Motor neuron (in vitro differentiated cells): Measurements from ENCODE around the gene ZSCAN31. TPM values are rescaled to one million over a fixed set of nuclear protein-coding genes. Genes with fewer than 3 reads are reported as not detected.
"Not testable (repeated sequence)": the region's sequence is repeated elsewhere in the genome, so short reads cannot be mapped to it uniquely, and the experiment has no call there.

Experiments used
- ATAC-seq, 8 experiments: fragments of 200-7000 bp; cut with Tn5 transposase; replicated peaks in 6 of 8; 2 replicates each; pipeline ENCODE4 v1.8.0; 2021; ENCODE audit warnings: mild to moderate bottlenecking in 8 of 8, moderate library complexity in 8 of 8
- H3K27ac ChIP-seq, 2 donors: fragments of 250-450 bp; sonication (Bioruptor Pico); 2 replicates each; pipeline ENCODE4 v1.9.0; 2021; ENCODE audit warnings: antibody characterized with exemption in 2 of 2, mild to moderate bottlenecking in 2 of 2, moderate library complexity in 1 of 2
- H3K4me1 ChIP-seq, 2 donors: fragments of 250-450 bp; sonication (Bioruptor Pico); replicated peaks in 1 of 2; 2 replicates each; pipeline ENCODE4 v1.6.1; 2021; ENCODE audit warnings: antibody characterized with exemption in 2 of 2, mild to moderate bottlenecking in 2 of 2, moderate library complexity in 1 of 2
- H3K4me3 ChIP-seq, 5 donors: fragments of 250-450 bp; sonication (Bioruptor Pico); 2 replicates each; pipeline ENCODE4 v1.9.0; 2021; ENCODE audit warnings: antibody characterized with exemption in 5 of 5, mild to moderate bottlenecking in 5 of 5, moderate library complexity in 4 of 5
- WGBS, 10 experiments: fragments of 450-650 bp; shearing (Covaris generic); methylation state at CpG; one replicate each; pipeline ENCODE4 v1.0.0; 2022; 5-methylcytosine and 5-hydroxymethylcytosine counted together
- in situ Hi-C, 9 experiments: fragments of 400-800 bp; cut with MboI; loops; one replicate each; pipeline ENCODE4 v1.15.0; 2021; ENCODE audit warnings: low sequenced_read_pairs in 9 of 9, low pct_unique_long_range_greater_than_20kb in 2 of 9; ENCODE audit not compliant: unreplicated experiment in 9 of 9
- total RNA-seq, 8 experiments: library from RNA; unstranded; fragments of 300-600 nt; gene quantifications; 2 replicates each; pipeline versions ENCODE4 v1.2.3 to v1.2.4, GENCODE V29; 2022

ZSCAN31 gene
- total RNA-seq, 8 experiments from 2014 or later, result 4.7 to 11.1 (median 6.5) TPM

DNA sequence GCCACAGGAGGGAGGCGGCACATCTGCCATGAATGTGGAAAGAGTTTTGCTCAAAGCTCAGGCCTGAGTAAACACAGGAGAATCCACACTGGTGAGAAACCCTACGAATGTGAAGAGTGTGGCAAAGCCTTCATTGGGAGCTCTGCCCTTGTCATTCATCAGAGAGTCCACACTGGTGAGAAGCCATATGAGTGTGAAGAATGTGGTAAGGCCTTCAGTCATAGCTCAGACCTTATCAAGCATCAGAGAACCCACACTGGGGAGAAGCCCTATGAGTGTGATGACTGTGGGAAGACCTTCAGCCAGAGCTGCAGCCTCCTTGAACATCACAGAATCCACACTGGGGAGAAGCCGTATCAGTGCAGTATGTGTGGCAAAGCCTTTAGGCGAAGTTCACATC, 29.6 kb upstream of the ZSCAN31 start:
- not testable (repeated sequence) for H3K27ac ChIP-seq, ATAC-seq, H3K4me1 ChIP-seq, H3K4me3 ChIP-seq
- WGBS, 10 experiments, result 40 to 100% (median 93%) methylated on average over 1 to 4 of the region's 4 CpGs; no CpG with 5 or more reads in 5 of the 10 experiments
- in situ Hi-C loops, result loop anchor here in 2 of 9 experiments (25.0 kb wide), 1 partner anchor 228 kb away; the partner anchor contains the start of gene ZKSCAN8 (in 2 of the 2)

DNA sequence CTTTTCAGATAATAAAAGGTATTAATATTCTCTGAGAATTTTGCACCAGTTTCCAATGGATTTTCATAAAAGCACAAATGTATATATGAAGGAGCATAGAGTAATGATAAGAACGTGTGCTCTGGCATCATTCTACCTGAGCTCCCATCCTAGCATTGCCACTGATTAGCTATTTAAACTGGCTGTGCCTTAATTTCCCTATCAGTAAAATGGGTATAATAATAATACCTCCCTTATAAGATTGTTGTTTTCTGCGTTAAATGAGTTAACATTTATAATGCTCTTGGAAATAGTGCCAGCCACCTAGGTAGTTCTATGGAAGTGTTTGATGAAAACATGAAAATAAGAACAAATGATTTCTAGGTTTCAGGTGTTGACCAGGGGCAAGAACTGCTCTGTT, 25.0 kb upstream of the ZSCAN31 start:
- no peaks in the 10 kb centered on the region for H3K4me1 ChIP-seq
- in situ Hi-C loops, result loop anchor here in 2 of 9 experiments (25.0 kb wide), 1 partner anchor 224 kb away; the partner anchor contains the start of gene ZKSCAN8 (in 2 of the 2)
- no peak overlapping the region for H3K27ac ChIP-seq
- H3K4me3 ChIP-seq, result no peak overlapping the region
- no peak for ATAC-seq
- WGBS, 10 experiments, result 80 to 100% (median 100%) methylated on average over 1 to 2 of the region's 2 CpGs; no CpG with 5 or more reads in 3 of the 10 experiments

DNA sequence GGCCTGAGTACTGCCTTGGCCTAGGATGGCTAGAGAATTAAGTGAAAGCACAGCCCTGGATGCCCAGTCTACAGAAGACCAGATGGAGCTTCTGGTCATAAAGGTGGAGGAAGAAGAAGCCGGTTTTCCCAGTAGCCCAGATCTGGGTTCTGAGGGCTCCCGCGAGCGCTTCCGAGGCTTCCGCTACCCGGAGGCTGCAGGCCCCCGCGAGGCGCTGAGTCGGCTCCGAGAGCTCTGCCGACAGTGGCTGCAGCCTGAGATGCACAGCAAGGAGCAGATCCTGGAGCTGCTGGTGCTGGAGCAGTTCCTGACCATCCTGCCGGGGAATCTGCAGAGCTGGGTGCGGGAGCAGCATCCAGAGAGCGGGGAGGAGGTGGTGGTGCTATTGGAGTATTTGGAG, 23.6 kb upstream of the ZSCAN31 start:
- not testable (repeated sequence) for H3K27ac ChIP-seq, H3K4me1 ChIP-seq, ATAC-seq, H3K4me3 ChIP-seq
- in situ Hi-C loops, result loop anchor here in 3 of 9 experiments (10.0 to 25.0 kb wide), 2 partner anchors 222 to 225 kb away; partner anchors contain the start of gene ZKSCAN8 (in 2 of the 3)
- WGBS, 10 experiments, result 100% methylated on average over 6 of the region's 16 CpGs; no CpG with 5 or more reads in 9 of the 10 experiments

DNA sequence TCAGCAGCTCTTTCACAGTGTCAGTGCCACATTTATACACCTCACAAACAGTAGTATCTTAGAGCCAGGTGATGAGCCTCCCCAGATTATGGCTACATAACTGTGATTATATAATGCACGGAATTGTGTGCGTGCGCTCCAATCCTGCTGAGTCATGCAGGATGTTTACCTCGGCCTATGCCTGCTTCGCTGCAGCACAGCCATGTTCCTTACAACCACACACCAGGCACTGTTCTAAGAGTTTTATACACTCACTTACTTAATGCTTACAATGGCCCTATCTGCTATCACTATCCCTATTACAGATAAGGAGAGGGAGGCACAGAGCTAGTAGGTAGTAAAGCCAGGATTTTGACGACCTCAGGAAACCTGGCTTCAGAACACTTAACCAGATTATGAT, 21.1 kb upstream of the ZSCAN31 start:
- WGBS, 10 experiments, result 80 to 100% (median 96%) methylated on average over 1 to 6 of the region's 6 CpGs; no CpG with 5 or more reads in 2 of the 10 experiments
- Histone ChIP-seq H3K4me1 (peaks cover 0 to 5% of the 10 kb centered on the region in 2 donors), H3K4me3 (no peak overlapping the region), H3K27ac (no peak overlapping the region)
- in situ Hi-C loops, result loop anchor here in 3 of 9 experiments (10.0 to 25.0 kb wide), 2 partner anchors 220 to 222 kb away; partner anchors contain the start of gene ZKSCAN8 (in 2 of the 3)
- ATAC-seq, result no peak

DNA sequence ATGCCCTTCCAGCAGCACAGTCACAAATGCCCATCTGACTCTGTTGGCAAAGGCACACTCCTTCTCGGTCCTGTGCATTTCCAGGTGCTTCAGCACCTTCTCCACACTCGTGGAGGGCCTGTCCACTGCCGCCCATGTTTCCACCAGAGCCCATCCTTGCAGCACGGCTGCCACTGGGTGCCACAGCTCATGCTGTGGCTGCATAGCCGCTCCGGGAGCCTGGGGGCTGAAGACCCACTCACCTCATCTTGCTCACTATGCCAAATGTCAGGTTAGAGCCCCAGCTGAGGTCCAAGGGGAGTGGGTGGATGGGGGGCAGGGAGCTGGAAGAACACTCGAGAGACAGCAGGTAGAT, 20.7 kb upstream of the ZSCAN31 start:
- no peak for ATAC-seq
- 0 to 100% (median 90%) methylated on average over 1 to 2 of the region's 7 CpGs; no CpG with 5 or more reads in 7 of the 10 experiments for WGBS, 10 experiments
- peaks cover 0 to 5% of the 10 kb centered on the region in 2 donors for H3K4me1 ChIP-seq
- in situ Hi-C loops, result loop anchor here in 3 of 9 experiments (10.0 to 25.0 kb wide), 2 partner anchors 219 to 222 kb away; partner anchors contain the start of gene ZKSCAN8 (in 2 of the 3)
- no peak overlapping the region for H3K27ac ChIP-seq
- H3K4me3 ChIP-seq, result no peak overlapping the region

DNA sequence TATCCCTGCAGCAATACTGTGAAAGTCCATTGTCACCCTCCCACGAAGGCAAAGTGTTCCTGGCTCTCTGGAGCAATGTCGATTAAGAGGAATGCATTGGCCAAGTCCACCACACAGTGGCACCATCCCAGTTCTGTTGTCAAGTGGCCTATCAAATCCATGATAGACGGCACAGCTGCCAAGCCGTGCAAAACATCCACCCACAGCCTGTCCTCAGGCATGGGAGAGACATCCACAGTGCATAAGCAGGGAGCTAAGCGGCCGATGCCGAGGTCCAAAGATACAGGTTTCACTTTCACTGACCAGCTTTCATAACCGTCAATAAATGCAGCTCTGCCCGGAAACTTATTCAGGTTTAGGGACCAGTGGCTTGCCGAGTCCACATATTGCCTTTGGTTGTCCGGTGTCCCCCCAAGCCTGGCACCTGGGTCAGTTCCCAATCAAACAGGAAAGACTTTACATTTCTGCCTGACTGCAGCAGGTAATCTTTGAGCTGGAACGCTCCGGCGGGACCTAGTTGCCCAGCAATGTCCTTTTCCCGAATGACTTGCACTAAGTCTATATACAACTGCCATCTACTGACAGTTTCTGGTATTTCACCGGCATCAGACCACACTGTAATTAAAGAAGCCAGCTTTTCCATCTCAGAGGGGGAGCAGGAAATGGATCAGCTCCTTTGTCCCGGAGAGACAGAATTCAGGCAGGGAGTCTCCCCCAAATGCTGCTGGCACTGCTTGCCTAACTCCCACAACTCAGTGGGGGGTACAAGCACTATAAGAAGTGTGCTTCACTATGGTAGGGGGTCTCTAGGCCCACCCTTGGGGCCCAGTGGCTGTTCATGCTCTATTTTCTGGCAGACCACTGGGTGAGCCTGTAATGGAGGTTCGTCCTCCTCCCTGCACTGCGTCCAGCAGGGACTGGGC, 20.1 kb upstream of the ZSCAN31 start:
- in situ Hi-C loops, result loop anchor here in 3 of 9 experiments (10.0 to 25.0 kb wide), 2 partner anchors 219 to 221 kb away; partner anchors contain the start of gene ZKSCAN8 (in 2 of the 3)
- peak; percentile 91 to 98 (median 94) for ATAC-seq
- H3K27ac ChIP-seq, result peak overlapping the region in 1 of 2 donors; percentile 54
- peak overlapping the region; percentile 30 to 44 (median 34) for H3K4me3 ChIP-seq
- H3K4me1 ChIP-seq, result peaks cover 2 to 8% of the 10 kb centered on the region in 2 donors
- WGBS, 10 experiments, result 0 to 34% (median 10%) methylated on average over 1 to 12 of the region's 19 CpGs; no CpG with 5 or more reads in 1 of the 10 experiments

DNA sequence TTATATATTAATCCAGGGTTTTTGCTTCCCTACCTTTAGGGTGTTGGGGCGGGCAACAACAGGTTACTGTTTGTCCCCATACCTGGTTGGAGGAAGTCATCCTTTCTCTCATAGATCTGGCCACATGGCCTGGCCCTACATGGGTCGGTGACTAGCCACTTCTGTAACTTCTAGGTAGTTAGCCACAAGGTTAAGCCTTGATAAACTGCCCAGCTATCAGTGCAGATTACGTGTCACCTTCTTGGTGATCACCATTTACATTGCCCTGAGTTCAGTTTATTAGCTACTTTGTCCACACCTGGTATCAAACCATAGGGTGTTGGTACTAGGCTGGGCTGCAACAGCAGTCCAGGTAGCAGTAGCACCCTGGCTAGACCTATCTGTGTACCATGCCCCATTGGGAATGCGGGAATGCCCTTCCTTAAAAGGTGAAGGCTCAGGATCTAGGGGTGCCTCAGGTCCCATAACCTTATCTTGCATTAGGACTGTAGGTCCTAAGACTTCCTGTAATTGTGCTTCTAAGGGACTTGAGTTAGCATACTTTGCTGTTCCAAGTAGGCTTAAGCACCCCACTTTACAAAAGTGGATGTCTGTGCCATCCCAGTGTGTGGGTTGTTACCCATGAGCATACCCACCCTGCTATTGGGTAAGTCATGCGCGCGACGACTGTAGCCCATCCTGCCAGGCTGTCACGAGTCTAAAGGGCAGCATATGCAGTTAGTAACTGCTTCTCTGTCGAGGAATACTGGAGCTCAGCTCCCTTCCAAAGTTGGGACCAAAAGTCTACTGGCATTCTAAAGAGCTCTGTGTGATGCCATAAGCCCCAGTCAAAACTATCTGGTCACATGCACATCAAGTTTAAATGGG, 19.0 kb upstream of the ZSCAN31 start:
- Histone ChIP-seq H3K4me3 (no peak overlapping the region), H3K4me1 (peaks cover 7 to 14% of the 10 kb centered on the region in 2 donors), H3K27ac (no peak overlapping the region)
- ATAC-seq, result no peak
- in situ Hi-C loops, result loop anchor here in 3 of 9 experiments (10.0 to 25.0 kb wide), 2 partner anchors 218 to 220 kb away; partner anchors contain the start of gene ZKSCAN8 (in 2 of the 3)
- WGBS, 10 experiments, result 72 to 100% (median 94%) methylated on average over 2 to 6 of the region's 10 CpGs; no CpG with 5 or more reads in 2 of the 10 experiments

DNA sequence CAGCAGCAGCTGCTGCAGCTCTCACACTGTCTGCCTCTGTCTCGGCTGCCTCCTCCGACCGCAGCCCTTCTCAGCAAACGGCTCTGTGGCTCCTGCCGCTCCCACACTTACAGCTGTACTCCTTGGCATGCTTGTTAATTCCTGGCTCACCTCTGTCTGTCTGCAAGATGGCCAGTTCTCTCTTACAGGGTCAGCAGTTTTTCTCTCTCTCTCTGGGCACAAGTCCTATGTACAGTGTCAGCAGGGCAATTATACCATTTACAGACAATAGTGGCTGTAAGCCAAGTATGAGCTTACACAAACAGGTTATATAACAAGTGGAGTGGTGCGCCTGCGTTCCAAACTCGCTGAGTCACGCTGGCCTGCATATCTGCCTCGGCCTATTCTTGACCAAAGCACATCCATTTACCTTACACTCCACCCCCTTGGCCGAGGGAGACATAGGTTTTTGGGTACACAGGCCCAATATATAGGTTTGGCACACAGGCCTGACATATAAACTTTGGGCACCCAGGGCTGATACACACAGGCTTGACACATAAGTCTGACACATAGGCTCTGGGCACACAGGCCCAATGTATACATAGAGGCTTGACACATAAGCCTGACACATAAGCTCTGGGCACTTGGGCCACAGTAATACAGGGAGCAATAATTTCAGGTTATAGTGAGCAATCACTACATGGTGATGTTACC, 18.2 kb upstream of the ZSCAN31 start:
- H3K4me3 ChIP-seq, result no peak overlapping the region
- ATAC-seq, result no peak
- in situ Hi-C loops, result loop anchor here in 3 of 9 experiments (10.0 to 25.0 kb wide), 2 partner anchors 217 to 219 kb away; partner anchors contain the start of gene ZKSCAN8 (in 2 of the 3)
- peaks cover 7 to 16% of the 10 kb centered on the region in 2 donors for H3K4me1 ChIP-seq
- no peak overlapping the region for H3K27ac ChIP-seq
- 54 to 100% (median 89%) methylated on average over 2 to 10 of the region's 11 CpGs; no CpG with 5 or more reads in 6 of the 10 experiments for WGBS, 10 experiments

DNA sequence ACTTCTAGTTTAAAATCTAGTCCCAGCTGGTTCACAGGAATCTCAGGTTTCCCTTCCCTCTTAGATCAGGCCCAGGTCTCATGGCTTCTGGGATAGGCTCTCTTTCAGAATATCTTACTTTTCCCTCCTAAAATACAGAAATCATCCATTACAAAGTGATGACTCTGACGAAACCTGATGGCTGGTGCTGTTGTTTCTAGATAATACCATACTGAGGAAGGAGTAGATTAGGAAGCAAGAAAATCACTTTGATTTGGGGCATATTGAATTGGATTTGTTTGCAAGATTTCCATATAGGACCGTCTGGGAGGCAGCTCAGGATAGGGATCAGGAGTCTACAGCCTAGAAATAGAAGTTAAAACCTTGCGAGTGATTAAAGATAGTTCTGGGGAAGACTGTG, 17.4 kb upstream of the ZSCAN31 start:
- in situ Hi-C loops, result loop anchor here in 3 of 9 experiments (10.0 to 25.0 kb wide), 2 partner anchors 216 to 219 kb away; partner anchors contain the start of gene ZKSCAN8 (in 2 of the 3)
- H3K4me3 ChIP-seq, result no peak overlapping the region
- H3K4me1 ChIP-seq, result peaks cover 7 to 16% of the 10 kb centered on the region in 2 donors
- H3K27ac ChIP-seq, result no peak overlapping the region
- WGBS, 10 experiments, result 83 to 100% (median 95%) methylated on average over 1 to 3 of the region's 3 CpGs; no CpG with 5 or more reads in 2 of the 10 experiments
- ATAC-seq, result no peak

DNA sequence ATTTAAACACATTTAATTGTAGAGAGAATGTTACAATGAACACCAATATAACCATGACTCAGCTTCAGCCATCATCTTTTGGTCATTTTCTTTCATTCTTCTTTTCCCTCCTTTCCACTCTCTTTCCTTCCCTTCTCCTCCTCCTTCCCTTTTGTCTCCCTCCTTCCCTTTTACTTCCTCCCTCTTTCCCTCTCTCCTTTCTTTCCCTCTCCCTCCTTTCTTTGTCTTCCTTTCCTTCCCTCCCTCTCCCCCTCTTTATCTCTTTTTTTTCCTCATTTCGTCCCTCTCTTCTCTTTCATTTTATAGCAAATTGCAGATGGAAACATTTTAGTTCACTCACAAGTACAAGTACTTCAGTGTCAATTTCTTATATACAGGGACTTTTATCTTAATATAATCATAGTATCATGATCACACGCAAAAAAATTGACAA, 15.6 kb upstream of the ZSCAN31 start:
- H3K27ac ChIP-seq, result no peak overlapping the region
- ATAC-seq, result no peak
- 55 to 100% (median 83%) methylated on average over 1 to 2 of the region's 2 CpGs for WGBS, 10 experiments
- in situ Hi-C loops, result loop anchor here in 3 of 9 experiments (10.0 to 25.0 kb wide), 2 partner anchors 214 to 217 kb away; partner anchors contain the start of gene ZKSCAN8 (in 2 of the 3)
- peaks cover 7 to 16% of the 10 kb centered on the region in 2 donors for H3K4me1 ChIP-seq
- H3K4me3 ChIP-seq, result peak overlapping the region in 1 of 5 donors; percentile 54

DNA sequence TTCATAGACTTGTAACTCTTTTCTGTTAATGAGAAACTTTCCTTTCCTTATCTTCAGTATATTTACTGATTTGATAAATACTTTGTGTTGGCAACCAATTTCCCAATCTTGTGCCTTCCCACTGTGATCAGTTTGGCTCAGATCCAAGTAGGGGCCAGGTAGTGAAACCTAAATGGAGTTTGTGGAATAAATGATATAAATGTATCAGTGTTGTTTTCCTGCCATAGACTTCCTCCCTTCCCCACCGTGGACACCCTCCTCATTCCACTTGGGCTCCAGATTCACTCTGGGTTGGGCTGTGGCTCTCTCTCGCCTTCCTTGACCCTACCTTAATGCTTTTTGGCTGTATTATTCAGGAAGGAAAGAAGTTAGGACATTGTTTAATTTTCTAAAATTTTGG, 15.1 kb upstream of the ZSCAN31 start:
- no peak for ATAC-seq

More for the DNA sequence above, 15.1 kb upstream of the ZSCAN31 start:
- peaks cover 7 to 16% of the 10 kb centered on the region in 2 donors for H3K4me1 ChIP-seq
- H3K27ac ChIP-seq, result no peak overlapping the region
- H3K4me3 ChIP-seq, result peak overlapping the region in 3 of 5 donors; percentile 54 to 61 (median 54)
- 50 to 94% (median 79%) methylated on average over 1 to 2 of the region's 2 CpGs; no CpG with 5 or more reads in 5 of the 10 experiments for WGBS, 10 experiments
- in situ Hi-C loops, result loop anchor here in 3 of 9 experiments (10.0 to 25.0 kb wide), 2 partner anchors 214 to 216 kb away; partner anchors contain the start of gene ZKSCAN8 (in 2 of the 3)
